ENCODE results near the gene CCDC27.
"Not testable (repeated sequence)": the region's sequence is repeated elsewhere in the genome, so short reads cannot be mapped to it uniquely, and the experiment has no call there.

The CCDC27 gene

DNA sequence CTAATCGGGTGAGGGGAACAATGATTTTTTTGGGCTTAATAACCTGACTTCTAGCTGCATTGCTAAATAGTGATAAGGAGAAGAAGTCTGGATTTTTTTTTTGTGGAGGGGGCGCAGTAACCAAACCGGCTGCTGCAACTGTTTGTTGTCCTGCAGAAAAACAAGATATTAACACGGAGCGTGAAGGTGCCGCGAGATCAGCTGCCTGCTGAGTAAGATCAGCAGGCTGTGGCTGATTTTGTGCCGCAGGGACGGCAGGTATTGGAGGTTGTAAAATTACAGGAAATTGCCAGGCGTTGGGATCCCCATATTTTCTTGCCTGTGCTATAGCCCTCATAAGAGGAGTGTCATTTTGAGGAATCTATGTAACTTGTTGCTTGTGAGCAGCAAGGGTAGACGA is 52.8 kb downstream of the CCDC27 start:
- Histone ChIP-seq H3K9ac (ENCODE audit: low read length) (no peak overlapping the region), H3K36me3 (ENCODE audit: control insufficient read depth, insufficient read depth, low read length) (no peaks in the 10 kb centered on the region), H3K4me1 (ENCODE audit: control insufficient read depth, insufficient read depth, low read length) (no peaks in the 10 kb centered on the region), H3K9me3 (ENCODE audit: control insufficient read depth, insufficient read depth, low read depth, low read length) (peaks cover 28% of the 10 kb centered on the region), H3K4me3 (ENCODE audit: low read depth, low read length) (no peak overlapping the region), H3K27ac (ENCODE audit: low read depth, low read length) (no peak overlapping the region), H3K27me3 (ENCODE audit: control insufficient read depth, insufficient read depth, low read length) (no peaks in the 10 kb centered on the region)

DNA sequence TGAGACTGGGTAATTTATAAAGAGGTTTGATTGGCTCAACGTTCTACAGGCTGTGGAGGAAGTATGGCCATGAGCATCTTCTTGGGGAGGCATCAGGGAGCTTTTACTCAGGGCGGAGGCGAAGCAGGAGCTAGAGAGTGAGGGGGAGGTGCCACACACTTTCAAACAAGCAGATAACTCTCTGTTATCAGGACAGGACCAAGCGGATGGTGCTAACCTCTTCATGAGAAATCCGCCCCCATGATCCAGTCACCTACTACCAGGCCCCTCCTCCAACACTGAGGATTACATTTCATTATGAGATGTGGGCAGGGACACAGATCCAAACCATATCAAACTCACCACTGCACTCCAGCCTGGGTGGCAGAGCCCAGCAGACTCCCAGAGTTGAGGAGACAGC is 55.5 kb downstream of the CCDC27 start:
- Histone ChIP-seq H3K27me3 (ENCODE audit: control insufficient read depth, insufficient read depth, low read length) (no peaks in the 10 kb centered on the region), H3K9ac (ENCODE audit: low read length) (no peak overlapping the region), H3K9me3 (ENCODE audit: control insufficient read depth, insufficient read depth, low read depth, low read length) (peaks cover 28% of the 10 kb centered on the region), H3K4me3 (ENCODE audit: low read depth, low read length) (no peak overlapping the region), H3K27ac (ENCODE audit: low read depth, low read length) (no peak overlapping the region), H3K36me3 (ENCODE audit: control insufficient read depth, insufficient read depth, low read length) (no peaks in the 10 kb centered on the region), H3K4me1 (ENCODE audit: control insufficient read depth, insufficient read depth, low read length) (no peaks in the 10 kb centered on the region; the same call in 1 of the 2 replicates)

DNA sequence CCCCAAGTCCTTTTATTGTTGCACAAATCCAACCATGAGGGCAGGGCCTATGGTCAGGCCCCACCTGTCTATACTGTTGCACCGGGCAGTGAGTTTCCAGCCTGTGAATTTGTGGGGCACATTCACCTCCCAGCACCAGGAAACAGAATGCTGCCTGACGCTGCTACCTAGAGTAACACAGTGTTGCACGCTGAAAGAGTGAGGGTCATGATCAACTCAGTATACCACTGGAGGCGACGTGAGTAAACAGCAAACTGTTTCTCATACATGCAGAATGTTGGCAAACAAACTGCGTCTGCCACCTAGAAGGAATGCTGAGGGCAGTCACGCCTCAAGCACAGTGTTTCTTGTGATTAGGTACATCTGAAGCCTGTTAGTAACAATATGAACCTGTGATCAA is 57.4 kb downstream of the CCDC27 start:
- H3K9me3 ChIP-seq (ENCODE audit: control insufficient read depth, insufficient read depth, low read depth, low read length), result peaks cover 28% of the 10 kb centered on the region
- H3K27me3 ChIP-seq (ENCODE audit: control insufficient read depth, insufficient read depth, low read length), result no peaks in the 10 kb centered on the region
- H3K27ac ChIP-seq (ENCODE audit: low read depth, low read length), result no peak overlapping the region
- no peak overlapping the region for H3K4me3 ChIP-seq (ENCODE audit: low read depth, low read length)
- H3K4me1 ChIP-seq (ENCODE audit: control insufficient read depth, insufficient read depth, low read length), result no peaks in the 10 kb centered on the region; the same call in 1 of the 2 replicates
- peaks cover 6% of the 10 kb centered on the region for H3K36me3 ChIP-seq (ENCODE audit: control insufficient read depth, insufficient read depth, low read length)
- H3K9ac ChIP-seq (ENCODE audit: low read length), result no peak overlapping the region

DNA sequence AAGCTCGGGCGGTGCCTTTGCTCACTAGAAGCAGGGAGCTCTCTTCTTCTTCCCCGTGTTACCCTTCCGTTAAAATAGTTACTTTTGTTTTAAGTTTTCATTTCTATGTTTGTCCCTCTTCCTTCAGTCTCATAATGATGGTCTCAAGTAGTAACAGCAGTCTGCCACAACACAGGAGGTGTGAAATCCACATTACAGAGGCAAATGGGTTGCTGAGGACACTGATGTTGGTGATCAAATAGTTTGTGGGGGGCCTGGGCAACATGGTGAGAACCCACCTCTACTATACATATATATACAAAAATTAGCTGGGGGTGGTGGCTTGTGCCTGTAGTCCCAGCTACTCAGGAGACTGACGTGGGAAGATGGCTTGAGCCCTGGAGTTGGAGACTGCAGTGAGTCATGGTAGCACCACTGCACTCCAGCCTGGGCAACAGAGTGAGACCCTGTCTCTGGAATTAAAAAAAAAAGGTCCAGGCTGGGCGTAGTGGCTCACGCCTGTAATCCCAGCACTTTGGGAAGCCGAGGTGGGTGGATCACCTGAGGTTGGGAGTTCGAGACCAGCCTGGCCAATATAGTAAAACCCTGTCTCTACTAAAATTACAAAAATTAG is 58.0 kb downstream of the CCDC27 start:
- peaks cover 12% of the 10 kb centered on the region for H3K36me3 ChIP-seq (ENCODE audit: control insufficient read depth, insufficient read depth, low read length)
- H3K27me3 ChIP-seq (ENCODE audit: control insufficient read depth, insufficient read depth, low read length); H3K4me3 ChIP-seq (ENCODE audit: low read depth, low read length); H3K9ac ChIP-seq (ENCODE audit: low read length); H3K4me1 ChIP-seq (ENCODE audit: control insufficient read depth, insufficient read depth, low read length); H3K27ac ChIP-seq (ENCODE audit: low read depth, low read length): not testable (repeated sequence)
- peaks cover 28% of the 10 kb centered on the region for H3K9me3 ChIP-seq (ENCODE audit: control insufficient read depth, insufficient read depth, low read depth, low read length)

DNA sequence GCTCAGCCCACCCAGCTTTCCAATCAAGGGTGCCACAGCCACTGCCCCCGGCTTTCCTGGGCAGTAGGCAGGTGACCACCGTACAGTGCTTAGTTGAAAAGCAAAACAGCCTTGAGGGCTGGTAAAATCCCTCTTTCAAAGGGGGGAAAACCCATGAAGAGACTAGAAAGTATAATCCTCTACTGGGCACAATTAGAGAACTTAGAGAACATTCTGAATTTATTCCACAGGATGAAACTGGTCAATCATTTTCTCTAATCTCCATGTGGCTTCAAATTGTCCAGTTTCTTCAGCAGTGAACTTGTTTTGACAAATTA is 59.3 kb downstream of the CCDC27 start:
- H3K9ac ChIP-seq (ENCODE audit: low read length), result no peak overlapping the region
- H3K4me3 ChIP-seq (ENCODE audit: low read depth, low read length), result no peak overlapping the region
- H3K9me3 ChIP-seq (ENCODE audit: control insufficient read depth, insufficient read depth, low read depth, low read length), result peaks cover 18% of the 10 kb centered on the region
- peaks cover 12% of the 10 kb centered on the region for H3K36me3 ChIP-seq (ENCODE audit: control insufficient read depth, insufficient read depth, low read length)
- no peaks in the 10 kb centered on the region; the same call in 1 of the 2 replicates for H3K4me1 ChIP-seq (ENCODE audit: control insufficient read depth, insufficient read depth, low read length)
- H3K27ac ChIP-seq (ENCODE audit: low read depth, low read length), result no peak overlapping the region
- no peaks in the 10 kb centered on the region for H3K27me3 ChIP-seq (ENCODE audit: control insufficient read depth, insufficient read depth, low read length)

DNA sequence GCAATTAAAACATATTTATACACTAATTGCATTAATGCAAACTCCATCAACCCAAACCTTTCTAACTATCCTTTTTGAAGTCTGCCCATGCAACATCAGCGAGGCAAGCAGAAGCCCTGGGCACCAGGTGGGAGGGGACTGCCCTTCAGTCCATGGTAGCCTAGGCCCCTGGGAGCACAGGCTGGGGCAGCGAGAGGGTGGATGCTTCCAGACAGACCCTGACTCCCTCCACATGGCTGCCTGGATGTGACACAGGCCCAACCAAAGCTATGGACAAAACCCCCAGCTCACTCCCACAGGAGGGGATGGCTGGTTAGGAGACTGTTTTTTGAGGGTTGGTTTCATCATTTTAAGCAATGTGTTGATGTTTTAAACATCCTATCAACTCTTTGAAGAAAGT is 61.8 kb downstream of the CCDC27 start:
- no peak overlapping the region for H3K9ac ChIP-seq (ENCODE audit: low read length)
- H3K27me3 ChIP-seq (ENCODE audit: control insufficient read depth, insufficient read depth, low read length), result no peaks in the 10 kb centered on the region
- H3K9me3 ChIP-seq (ENCODE audit: control insufficient read depth, insufficient read depth, low read depth, low read length), result peaks cover 5% of the 10 kb centered on the region; the same call in 1 of the 2 replicates
- H3K27ac ChIP-seq (ENCODE audit: low read depth, low read length), result no peak overlapping the region
- H3K36me3 ChIP-seq (ENCODE audit: control insufficient read depth, insufficient read depth, low read length), result peaks cover 14% of the 10 kb centered on the region
- H3K4me3 ChIP-seq (ENCODE audit: low read depth, low read length), result no peak overlapping the region
- H3K4me1 ChIP-seq (ENCODE audit: control insufficient read depth, insufficient read depth, low read length), result no peaks in the 10 kb centered on the region; the same call in 1 of the 2 replicates

DNA sequence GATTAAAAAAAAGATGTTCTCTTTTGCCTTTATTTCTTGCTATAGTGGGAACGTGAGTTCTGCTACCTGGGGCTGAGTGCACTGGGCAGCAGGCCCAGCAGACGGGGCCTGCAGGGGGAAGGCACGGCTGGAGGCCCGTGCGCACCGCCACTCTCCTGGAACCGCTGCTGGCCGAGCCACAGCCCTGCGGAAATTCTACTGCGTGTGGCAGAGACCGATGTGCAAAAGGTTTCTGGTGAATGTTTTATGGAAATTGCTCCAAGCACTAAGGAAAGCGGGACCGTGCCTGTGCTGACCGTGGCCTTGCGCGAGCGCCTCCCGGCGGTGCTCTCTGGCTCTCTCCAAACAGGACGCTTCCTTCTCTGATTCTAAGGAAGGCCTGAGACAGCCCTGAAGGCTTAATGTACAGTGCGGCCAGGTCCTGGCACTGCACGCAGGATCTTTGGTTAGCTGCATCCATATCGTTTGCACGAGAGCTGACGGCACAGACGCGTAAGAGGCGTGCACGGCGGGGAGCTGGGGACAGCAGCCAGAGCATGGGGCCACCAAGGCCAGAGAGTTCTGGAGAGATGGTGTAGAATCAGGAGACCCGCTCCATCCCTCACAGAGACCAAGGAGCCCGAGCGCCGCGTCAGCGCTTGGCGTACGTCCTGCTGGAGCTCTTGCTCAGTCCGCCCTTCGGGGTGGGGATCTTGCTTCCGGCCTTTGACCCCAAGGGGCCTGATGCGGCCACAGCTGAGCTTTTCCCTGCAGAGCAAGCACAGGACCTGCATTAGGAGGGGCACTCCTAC is 62.7 kb downstream of the CCDC27 start:
- H3K36me3 ChIP-seq (ENCODE audit: control insufficient read depth, insufficient read depth, low read length), result peaks cover 22% of the 10 kb centered on the region
- no peak overlapping the region for H3K9ac ChIP-seq (ENCODE audit: low read length)
- 0 out of 2 replicates have a peak, but pooled peaks cover under 1% of the 10 kb centered on the region for H3K9me3 ChIP-seq (ENCODE audit: control insufficient read depth, insufficient read depth, low read depth, low read length)
- no peak overlapping the region for H3K4me3 ChIP-seq (ENCODE audit: low read depth, low read length)
- H3K27me3 ChIP-seq (ENCODE audit: control insufficient read depth, insufficient read depth, low read length), result no peaks in the 10 kb centered on the region
- H3K4me1 ChIP-seq (ENCODE audit: control insufficient read depth, insufficient read depth, low read length), result no peaks in the 10 kb centered on the region; the same call in 1 of the 2 replicates
- H3K27ac ChIP-seq (ENCODE audit: low read depth, low read length), result no peak overlapping the region

DNA sequence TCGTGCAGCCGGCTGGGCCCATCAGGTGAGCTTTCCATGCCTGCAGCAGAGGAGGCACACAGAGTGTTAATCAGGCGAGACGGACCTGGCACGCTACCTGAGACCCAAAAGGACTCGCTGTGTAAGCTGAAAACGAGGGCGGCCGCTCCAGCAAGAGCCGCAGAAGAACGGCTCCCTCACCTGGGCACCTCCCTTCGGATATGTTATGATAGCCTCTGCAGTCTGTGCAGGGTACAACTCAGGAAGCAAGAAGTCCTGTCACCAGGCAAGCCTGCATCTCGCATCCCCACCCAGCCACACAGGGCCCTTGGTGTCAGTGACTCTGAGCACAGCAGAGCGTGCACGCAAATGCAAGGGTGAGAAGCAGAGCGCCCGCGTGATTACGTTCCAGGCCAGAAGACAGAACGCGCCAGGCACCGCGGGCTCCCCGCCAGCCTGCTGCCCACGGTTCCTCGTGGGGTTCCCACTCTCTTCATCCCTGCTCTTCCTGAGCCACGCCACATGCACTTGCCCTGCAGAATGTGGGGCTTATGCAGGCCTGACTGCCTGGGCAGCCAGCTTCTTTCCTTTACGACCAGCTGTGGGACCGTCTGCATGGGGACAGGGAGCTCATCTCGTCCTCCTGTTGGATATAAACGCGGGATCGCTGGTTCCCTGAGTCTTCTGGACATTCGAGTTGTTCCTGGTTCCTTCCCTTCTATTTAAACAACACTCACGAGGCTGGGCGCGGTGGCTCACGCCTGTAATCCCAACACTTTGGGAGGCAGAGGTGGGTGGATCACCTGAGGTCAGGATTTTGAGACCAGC is 64.3 kb downstream of the CCDC27 start:
- Histone ChIP-seq H3K4me1 (ENCODE audit: control insufficient read depth, insufficient read depth, low read length) (no peaks in the 10 kb centered on the region; the same call in 1 of the 2 replicates), H3K9me3 (ENCODE audit: control insufficient read depth, insufficient read depth, low read depth, low read length) (no peaks in the 10 kb centered on the region), H3K27me3 (ENCODE audit: control insufficient read depth, insufficient read depth, low read length) (no peaks in the 10 kb centered on the region), H3K36me3 (ENCODE audit: control insufficient read depth, insufficient read depth, low read length) (peaks cover 34% of the 10 kb centered on the region), H3K27ac (ENCODE audit: low read depth, low read length) (no peak overlapping the region), H3K9ac (ENCODE audit: low read length) (no peak overlapping the region), H3K4me3 (ENCODE audit: low read depth, low read length) (no peak overlapping the region)

DNA sequence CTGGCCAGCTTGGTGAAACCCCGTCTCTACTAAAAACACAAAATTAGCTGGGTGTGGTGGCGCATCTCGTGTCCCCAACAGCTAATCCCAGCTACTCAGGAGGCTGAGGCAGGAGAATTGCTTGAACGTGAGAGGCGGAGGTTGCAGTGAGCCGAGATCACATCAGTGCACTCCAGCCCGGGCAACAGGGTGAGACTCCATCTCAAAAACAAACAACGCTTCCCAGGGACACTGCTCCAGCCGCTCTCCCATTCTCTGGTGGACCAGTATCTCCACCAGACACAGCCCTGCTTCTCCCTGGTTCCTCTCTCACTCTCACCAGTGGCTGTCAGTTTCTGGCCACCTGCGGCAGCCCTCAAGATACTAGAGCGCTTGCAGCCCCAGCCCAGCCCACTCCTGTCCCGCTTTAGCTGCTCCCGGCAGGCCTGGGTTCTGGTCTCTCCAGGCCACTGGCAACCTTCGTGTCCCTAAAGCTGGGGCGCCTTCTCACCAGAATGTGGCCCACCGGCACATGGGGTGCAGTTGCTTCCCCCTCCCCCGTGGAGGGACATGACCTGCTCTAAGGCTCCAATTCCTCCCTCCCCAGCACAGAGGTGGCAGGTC is 65.0 kb downstream of the CCDC27 start:
- peaks cover 40% of the 10 kb centered on the region for H3K36me3 ChIP-seq (ENCODE audit: control insufficient read depth, insufficient read depth, low read length)

DNA sequence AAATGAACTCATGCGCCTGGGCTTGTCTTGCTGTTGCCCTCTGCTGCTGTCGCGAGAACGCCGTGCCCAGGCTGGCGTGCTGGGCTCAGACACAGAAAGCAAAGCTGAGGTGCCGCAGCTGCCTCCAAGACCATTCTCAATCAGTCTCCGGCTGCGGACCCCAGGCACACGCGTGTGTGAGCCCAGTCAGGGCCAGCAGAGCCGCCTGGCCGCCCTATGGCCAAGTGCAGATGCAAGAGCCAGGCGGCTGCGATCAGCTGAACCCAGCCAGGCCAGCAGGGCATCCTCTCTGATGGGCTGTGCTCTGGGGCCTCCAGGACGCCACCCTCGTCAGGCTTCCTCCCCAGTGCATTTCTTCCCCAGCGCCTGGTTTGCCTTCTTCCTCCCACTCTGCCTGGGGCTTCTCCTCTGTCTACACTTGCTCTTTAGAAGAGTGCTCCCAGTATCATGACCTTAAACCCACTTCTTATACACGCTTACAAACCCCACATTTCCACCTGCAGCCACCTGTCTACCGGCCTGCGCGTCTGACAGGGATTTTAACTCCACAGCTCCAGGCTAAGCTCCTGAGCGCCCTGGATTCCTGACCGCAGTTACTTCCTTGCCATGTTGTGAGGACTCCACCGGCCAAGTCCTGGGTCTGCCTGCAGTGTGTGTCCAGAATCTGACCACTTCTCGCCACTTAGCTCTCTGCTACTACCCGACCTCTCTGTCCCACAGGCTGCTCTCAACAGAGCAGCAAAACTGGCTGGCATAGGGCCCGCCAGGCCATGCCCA is 65.8 kb downstream of the CCDC27 start:
- no peaks in the 10 kb centered on the region for H3K4me1 ChIP-seq (ENCODE audit: control insufficient read depth, insufficient read depth, low read length)
- peaks cover 48% of the 10 kb centered on the region for H3K36me3 ChIP-seq (ENCODE audit: control insufficient read depth, insufficient read depth, low read length)
- H3K27ac ChIP-seq (ENCODE audit: low read depth, low read length), result no peak overlapping the region
- no peak overlapping the region for H3K9ac ChIP-seq (ENCODE audit: low read length)
- H3K9me3 ChIP-seq (ENCODE audit: control insufficient read depth, insufficient read depth, low read depth, low read length), result no peaks in the 10 kb centered on the region
- no peaks in the 10 kb centered on the region for H3K27me3 ChIP-seq (ENCODE audit: control insufficient read depth, insufficient read depth, low read length)
- H3K4me3 ChIP-seq (ENCODE audit: low read depth, low read length), result no peak overlapping the region

More for the DNA sequence above, 65.0 kb downstream of the CCDC27 start:
- no peaks in the 10 kb centered on the region for H3K27me3 ChIP-seq (ENCODE audit: control insufficient read depth, insufficient read depth, low read length)
- no peaks in the 10 kb centered on the region for H3K4me1 ChIP-seq (ENCODE audit: control insufficient read depth, insufficient read depth, low read length)
- H3K4me3 ChIP-seq (ENCODE audit: low read depth, low read length), result no peak overlapping the region
- H3K9me3 ChIP-seq (ENCODE audit: control insufficient read depth, insufficient read depth, low read depth, low read length), result no peaks in the 10 kb centered on the region
- H3K27ac ChIP-seq (ENCODE audit: low read depth, low read length), result no peak overlapping the region
- no peak overlapping the region for H3K9ac ChIP-seq (ENCODE audit: low read length)
